K562 (cell line): Measurements from ENCODE around the gene SGSH. TPM values are rescaled to one million over a fixed set of nuclear protein-coding genes. Genes with fewer than 3 reads are reported as not detected.

ENCODE experiments used
- ATAC-seq: fragments of 200-7000 bp; cut with Tn5 transposase; 3 replicates; pipeline ENCODE4 v1.9.1; 2020; ENCODE audit warnings: moderate library complexity
- BruUV-seq: library from RNA; stranded (reverse); fragments of 400-500 nt; replicated peaks from 2 replicates; lab custom pipeline; 2021; lab: Mats Ljungman, UMichigan
- CTCF ChIA-PET: fragments of 300-600 bp; formaldehyde crosslinking; extraction: SDS; loops from one replicate; lab custom pipeline; 2021; ENCODE audit warnings: low intra/inter-chr PET ratio; lab: Yijun Ruan, JAX
- POLR2A ChIA-PET: fragments of 300-600, 350-650 bp; sonication (Branson Sonifier 250); formaldehyde crosslinking; extraction: SDS; loops from one replicate; lab custom pipeline; 2021; ENCODE audit warnings: antibody characterized with exemption, inconsistent platforms; lab: Yijun Ruan, JAX
- DNase-seq, 4 experiments: peaks; one replicate each; pipeline versions ENCODE4 v3.0.0 to v3.0.0-alpha.2; 2011 to 2018; ENCODE audit warnings: low spot score in 3 of 4, mixed read lengths in 3 of 4; ENCODE audit errors: extremely low read depth in 1 of 4
- FAIRE-seq: peaks from 2 replicates; lab custom pipeline; 2011; peaks lifted over from hg19 to GRCh38; lab: Jason Lieb, UNC
- H2AFZ ChIP-seq: 2 replicates; pipeline ENCODE4 v1.6.0; 2011; ENCODE audit warnings: low read depth, low read length, control low read depth, inconsistent platforms
- H3K27ac ChIP-seq: fragments of 200-600 bp; 3 replicates; pipeline ENCODE4 v1.8.0; 2011; ENCODE audit warnings: low read depth, mild to moderate bottlenecking, control low read depth, inconsistent platforms, low read length, moderate library complexity, mixed read lengths; ENCODE audit errors: extremely low read depth
- H3K27me3 ChIP-seq, 2 experiments: fragments of 300-600 bp in 1 of 2; 2 replicates in 1 of 2; 3 replicates in 1 of 2; pipeline versions ENCODE4 v1.6.0 to v1.8.0; 2011; ENCODE audit warnings: inconsistent platforms in 2 of 2, low read length in 2 of 2, mild to moderate bottlenecking in 1 of 2, mixed read lengths in 1 of 2, moderate library complexity in 1 of 2; ENCODE audit not compliant: control insufficient read depth in 2 of 2, insufficient read depth in 2 of 2
- H3K36me3 ChIP-seq: fragments of 300-600 bp; 3 replicates; pipeline ENCODE4 v1.8.0; 2011; ENCODE audit warnings: mild to moderate bottlenecking, low read length, inconsistent platforms; ENCODE audit not compliant: control insufficient read depth, insufficient read depth
- H3K4me1 ChIP-seq, 2 experiments: fragments of 200-600 bp in 1 of 2; replicated peaks in 1 of 2; 2 replicates in 1 of 2; 3 replicates in 1 of 2; pipeline versions ENCODE4 v1.5.1 to v1.8.0; 2011; ENCODE audit warnings: inconsistent platforms in 2 of 2, low read length in 2 of 2, mild to moderate bottlenecking in 1 of 2, mixed read lengths in 1 of 2, moderate library complexity in 1 of 2; ENCODE audit not compliant: control insufficient read depth in 2 of 2, insufficient read depth in 2 of 2
- H3K4me2 ChIP-seq: 2 replicates; pipeline ENCODE4 v1.6.1; 2011; ENCODE audit warnings: low read length, control low read depth, inconsistent platforms, mixed read lengths; ENCODE audit not compliant: insufficient read depth
- H3K4me3 ChIP-seq: fragments of 200-600 bp; sonication (generic), shearing (Covaris generic); 2 replicates; pipeline ENCODE4 v1.5.1; 2016; ENCODE audit warnings: control low read depth, inconsistent platforms
- H3K79me2 ChIP-seq: fragments of 200-600 bp; 3 replicates; pipeline ENCODE4 v1.8.0; 2011; ENCODE audit warnings: low read length, inconsistent platforms; ENCODE audit not compliant: control insufficient read depth, insufficient read depth
- H3K9ac ChIP-seq, 2 experiments: 2 replicates each; pipeline versions ENCODE4 v1.6.0 to v1.6.1; 2011; ENCODE audit warnings: low read depth in 2 of 2, low read length in 2 of 2, control low read depth in 1 of 2, inconsistent platforms in 1 of 2, mild to moderate bottlenecking in 1 of 2, mixed read lengths in 1 of 2; ENCODE audit not compliant: insufficient read depth in 1 of 2
- H3K9me1 ChIP-seq: one replicate; pipeline ENCODE4 v1.6.0; 2011; ENCODE audit warnings: inconsistent platforms, mild to moderate bottlenecking, low read length, moderate library complexity; ENCODE audit not compliant: control insufficient read depth, insufficient read depth
- H3K9me3 ChIP-seq: replicated peaks from 2 replicates; pipeline ENCODE4 v1.5.1; 2011; ENCODE audit warnings: low read depth, low read length, inconsistent platforms; ENCODE audit not compliant: control insufficient read depth, insufficient read depth
- H4K20me1 ChIP-seq: replicated peaks from 2 replicates; pipeline ENCODE4 v1.6.1; 2011; ENCODE audit warnings: low read length, inconsistent platforms, mixed read lengths; ENCODE audit not compliant: control insufficient read depth, insufficient read depth
- ASH1L ChIP-seq: fragments of 450-650 bp; IDR thresholded peaks from 2 replicates; pipeline ENCODE4 v1.6.1; 2018; ENCODE audit warnings: borderline replicate concordance, mild to moderate bottlenecking, low read depth; ENCODE audit not compliant: partially characterized antibody
- BCL6 ChIP-seq: fragments of 250-450 bp; sonication (Bioruptor Pico); IDR thresholded peaks from 2 replicates; pipeline ENCODE4 v1.4.0; 2020
- BRD9 ChIP-seq: fragments of 450-650 bp; IDR thresholded peaks from 2 replicates; pipeline ENCODE4 v1.6.1; 2018; ENCODE audit warnings: low read depth; ENCODE audit not compliant: partially characterized antibody
- CBX3 ChIP-seq, 2 experiments: IDR thresholded peaks; 1 replicate in 1 of 2; 2 replicates in 1 of 2; pipeline ENCODE4 v1.6.1; 2012; ENCODE audit warnings: inconsistent platforms in 2 of 2, low read length in 2 of 2, borderline replicate concordance in 1 of 2, control low read depth in 1 of 2
- EZH2 ChIP-seq: IDR thresholded peaks from 2 replicates; pipeline ENCODE4 v1.6.1; 2012; ENCODE audit warnings: low read depth, mild to moderate bottlenecking, inconsistent platforms, low read length, borderline replicate concordance
- KAT8 ChIP-seq: fragments of 450-650 bp; IDR thresholded peaks from 2 replicates; pipeline ENCODE4 v1.6.1; 2016; ENCODE audit warnings: low read depth, mild to moderate bottlenecking
- LEF1 ChIP-seq: fragments of 450-650 bp; IDR thresholded peaks from 2 replicates; pipeline ENCODE4 v1.6.1; 2016; ENCODE audit warnings: mild to moderate bottlenecking
- MEF2D ChIP-seq: conservative IDR thresholded peaks from 2 replicates; pipeline ENCODE4 v1.6.1; 2016; ENCODE audit warnings: low read depth, missing genetic modification characterization, missing compliant biosample characterization
- PHF21A ChIP-seq: fragments of 450-650 bp; IDR thresholded peaks from 2 replicates; pipeline ENCODE4 v1.6.1; 2017; ENCODE audit warnings: low read depth, borderline replicate concordance
- RHOXF2B ChIP-seq: fragments of 250-450 bp; sonication (Bioruptor Pico); conservative IDR thresholded peaks from 2 replicates; pipeline ENCODE4 v1.5.1; 2021
- SETDB1 ChIP-seq: IDR thresholded peaks from one replicate; pipeline ENCODE4 v1.6.1; 2012; ENCODE audit warnings: low read length, control low read depth, inconsistent platforms
- SMAD3 ChIP-seq: fragments of 450-650 bp; formaldehyde crosslinking; conservative IDR thresholded peaks from 2 replicates; pipeline ENCODE4 v1.4.0; 2020; ENCODE audit warnings: mild to moderate bottlenecking
- SMARCA4 ChIP-seq: fragments of 450-650 bp; IDR thresholded peaks from 2 replicates; pipeline ENCODE4 v1.6.1; 2016
- SRF ChIP-seq, 2 experiments: fragments of 250-450, 450-650 bp in 1 of 2; sonication (Bioruptor Pico) in 1 of 2; sonication (generic) in 1 of 2; formaldehyde crosslinking; IDR thresholded peaks; 2 replicates each; pipeline versions ENCODE4 v1.5.0 to v1.5.1; 2020 to 2022; ENCODE audit warnings: mild to moderate bottlenecking in 1 of 2, missing genetic modification reagents in 1 of 2
- TCF7 ChIP-seq: sonication (generic); IDR thresholded peaks from 2 replicates; pipeline ENCODE4 v1.6.1; 2016; ENCODE audit warnings: antibody characterized with exemption, borderline replicate concordance
- ZNF232 ChIP-seq: sonication (generic); formaldehyde crosslinking; IDR thresholded peaks from 2 replicates; pipeline ENCODE4 v1.8.0; 2022; ENCODE audit warnings: mild to moderate bottlenecking, missing genetic modification reagents
- ZNF239 ChIP-seq: fragments of 250-450 bp; sonication (Bioruptor Pico); IDR thresholded peaks from 2 replicates; pipeline ENCODE4 v1.4.0; 2020; ENCODE audit warnings: mild to moderate bottlenecking
- ZNF764 ChIP-seq: fragments of 250-450 bp; sonication (Bioruptor Pico); IDR thresholded peaks from 2 replicates; pipeline ENCODE4 v1.4.0; 2020; ENCODE audit warnings: low read depth, mild to moderate bottlenecking, moderate library complexity
- WGBS: fragments of 100-300 bp; shearing (Covaris generic); methylation state at CpG from one replicate; pipeline ENCODE4 v1.1.6; 2016; ENCODE audit warnings: low coverage, mixed read lengths; ENCODE audit not compliant: insufficient coverage; ENCODE audit errors: missing lambda C conversion rate; 5-methylcytosine and 5-hydroxymethylcytosine counted together
- in situ Hi-C: fragments of 300-500 bp; cut with MboI; formaldehyde crosslinking; loops from 4 replicates; pipeline ENCODE4 v1.15.0; 2018; ENCODE audit warnings: inconsistent platforms, mixed read lengths
- intact Hi-C: fragments of 100-400 bp; cut with micrococcal nuclease; formaldehyde crosslinking; loops from 2 replicates; pipeline ENCODE4 v1.14.2; 2022
- polyA plus RNA-seq, 8 experiments: library from polyadenylated mRNA; depleted of rRNA in 4 of 8; stranded (reverse) in 5 of 8; unstranded in 3 of 8; fragments of >200 nt; fragmentation: Nextera tagmentation in 2 of 8; fragmentation: Illumina TruSeq in 1 of 8; extraction: Ambion mirVana in 2 of 8; extraction: Trizol in 1 of 8; gene quantifications; 2 replicates each; pipeline versions ENCODE4 v1.2.1 to v1.2.3, GENCODE V29; 2011 to 2014; ENCODE audit warnings: inconsistent platforms in 1 of 8, missing spikeins in 1 of 8
- total RNA-seq, 7 experiments: library from RNA; depleted of rRNA in 6 of 7; stranded (reverse); fragments of >200 nt in 6 of 7; fragmentation: Illumina TruSeq in 2 of 7; extraction: Trizol in 2 of 7; gene quantifications; 2 replicates each; pipeline versions ENCODE4 v1.2.1 to v1.2.3, GENCODE V29; 2011 to 2021; ENCODE audit warnings: low replicate concordance in 1 of 7
- TF ChIP-seq, protein P1 (sequence below): fragments of 450-650 bp; IDR thresholded peaks from 2 replicates; pipeline ENCODE4 v1.6.1; 2014; ENCODE audit warnings: low read depth, mild to moderate bottlenecking, moderate library complexity, borderline replicate concordance

Gene SGSH
- total and polyA plus RNA-seq, 9 of the 15 experiments (the other 6 are each of a cell fraction or from before 2014, with no cell fraction given) = 0.25 to 15.7 (median 4.9) TPM

- no peak for FAIRE-seq
- Histone ChIP-seq H2AFZ (no peak overlapping the region), H3K9me3 (no peaks in the 10 kb centered on the region)
- POLR2A ChIA-PET = interaction anchor here (0.7 to 2.9 kb wide), 2 partner anchors 10 to 207 kb away, joined by 3 to 9 read pairs; no protein-coding TSS in a partner anchor
- no peak for ATAC-seq
- TF ChIP-seq RHOXF2B = no peak
- TF ChIP-seq EZH2 = no peak
- no peak for TF ChIP-seq BRD9
- TF ChIP-seq ZNF239 (CRISPR knock-in tag) = no peak
- no peak for TF ChIP-seq LEF1
- TF ChIP-seq MEF2D (tag) = no peak
- TF ChIP-seq, all 486 proteins: peak for 0
- Histone ChIP-seq H3K27ac (no peak overlapping the region), H3K4me3 (no peak overlapping the region), H3K27me3 (no peaks in the 10 kb centered on the region), H3K9ac (no peak overlapping the region), H3K9me1 (no peaks in the 10 kb centered on the region), H4K20me1 (no peaks in the 10 kb centered on the region), H3K36me3 (no peaks in the 10 kb centered on the region), H3K4me2 (no peak overlapping the region), H3K79me2 (no peaks in the 10 kb centered on the region), H3K4me1 (peaks cover 0 to 8% of the 10 kb centered on the region in 2 experiments; a peak in 2 of 5 replicates)
- CTCF ChIA-PET = no interaction called here
- in situ Hi-C loops = no loop called here
- intact Hi-C loops = no loop called here
- no peak for DNase-seq
- 23% methylated on average over 4 of the region's 4 CpGs for WGBS
- no TSS peak for BruUV-seq
Observed at GRCh38 chr17:80229011-80229410, 8.9 kb upstream of the SGSH start.

DNA sequence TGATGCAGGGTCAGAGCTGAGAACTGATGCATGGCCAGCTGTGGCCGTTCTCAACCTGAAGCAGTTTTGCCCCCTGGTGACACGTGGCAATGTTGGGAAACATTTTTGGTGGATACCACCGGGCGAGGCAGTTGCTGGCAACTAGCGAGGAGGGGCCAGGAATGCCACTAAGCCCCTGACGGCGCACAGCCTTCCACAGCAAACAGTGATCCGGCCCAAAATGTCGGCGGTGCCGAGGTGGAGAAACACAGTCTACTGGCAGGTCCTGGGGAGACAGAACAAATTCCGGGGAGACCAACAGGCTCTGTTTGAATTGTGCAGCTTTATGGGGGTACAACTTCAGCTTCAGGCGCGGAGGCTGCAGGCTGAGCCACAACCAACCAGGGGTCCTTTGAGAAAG, 8.3 kb upstream of the SGSH start:
- FAIRE-seq (no peak), ATAC-seq (no peak), DNase-seq (no peak)
- Histone ChIP-seq H3K36me3 (no peaks in the 10 kb centered on the region), H3K9me3 (no peaks in the 10 kb centered on the region), H4K20me1 (no peaks in the 10 kb centered on the region), H3K27me3 (no peaks in the 10 kb centered on the region), H3K4me1 (peaks cover 0 to 8% of the 10 kb centered on the region in 2 experiments; a peak in 2 of 5 replicates), H3K4me3 (no peak overlapping the region), H2AFZ (no peak overlapping the region), H3K79me2 (no peaks in the 10 kb centered on the region), H3K27ac (no peak overlapping the region), H3K9me1 (no peaks in the 10 kb centered on the region), H3K4me2 (no peak overlapping the region), H3K9ac (no peak overlapping the region)
- BruUV-seq = no TSS peak
- POLR2A ChIA-PET = interaction anchor here (2.9 kb wide), 1 partner anchor 9 kb away, joined by 9 read pairs; no protein-coding TSS in a partner anchor
- 64% methylated on average over 14 of the region's 14 CpGs for WGBS
- CTCF ChIA-PET = no interaction called here
- in situ Hi-C loops = no loop called here
- intact Hi-C loops = no loop called here
- no peak for TF ChIP-seq SMAD3 (CRISPR knock-in tag)
- no peak for TF ChIP-seq TCF7
- no peak for TF ChIP-seq ZNF764 (CRISPR knock-in tag)
- TF ChIP-seq ZNF232 (CRISPR knock-in tag) = no peak
- no peak for TF ChIP-seq ASH1L
- no peak for TF ChIP-seq BCL6 (CRISPR knock-in tag)
- no peak for TF ChIP-seq SETDB1
- no peak for TF ChIP-seq CBX3 (IDR thresholded peaks at IDR 0.05; ENCODE audit: borderline replicate concordance in 1 of 2, low read length in 2 of 2)
- TF ChIP-seq PHF21A = no peak
- no peak for TF ChIP-seq SMARCA4
- TF ChIP-seq KAT8 = no peak
- TF ChIP-seq SRF (CRISPR knock-in tag; IDR thresholded peaks at IDR 0.05) = no peak
- TF ChIP-seq, protein P1, sequence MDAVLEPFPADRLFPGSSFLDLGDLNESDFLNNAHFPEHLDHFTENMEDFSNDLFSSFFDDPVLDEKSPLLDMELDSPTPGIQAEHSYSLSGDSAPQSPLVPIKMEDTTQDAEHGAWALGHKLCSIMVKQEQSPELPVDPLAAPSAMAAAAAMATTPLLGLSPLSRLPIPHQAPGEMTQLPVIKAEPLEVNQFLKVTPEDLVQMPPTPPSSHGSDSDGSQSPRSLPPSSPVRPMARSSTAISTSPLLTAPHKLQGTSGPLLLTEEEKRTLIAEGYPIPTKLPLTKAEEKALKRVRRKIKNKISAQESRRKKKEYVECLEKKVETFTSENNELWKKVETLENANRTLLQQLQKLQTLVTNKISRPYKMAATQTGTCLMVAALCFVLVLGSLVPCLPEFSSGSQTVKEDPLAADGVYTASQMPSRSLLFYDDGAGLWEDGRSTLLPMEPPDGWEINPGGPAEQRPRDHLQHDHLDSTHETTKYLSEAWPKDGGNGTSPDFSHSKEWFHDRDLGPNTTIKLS = no peak
